Ureter (tissue), 1 donor: Measurements from ENCODE around the gene FGFR4. TPM values are rescaled to one million over a fixed set of nuclear protein-coding genes. Genes with fewer than 3 reads are reported as not detected.

Experiments
- DNase-seq: peaks from one replicate; pipeline ENCODE4 v3.0.0-alpha.2; 2020; ENCODE audit warnings: low spot score
- total RNA-seq: library from RNA; stranded (reverse); gene quantifications from one replicate; pipeline ENCODE4 v1.2.4, GENCODE V29; 2023
- donor health status: DM: yes; HTN: yes; CAD: no.

The FGFR4 gene
- total RNA-seq, 1 donor from 2014 or later, result 6.4 TPM

DNA sequence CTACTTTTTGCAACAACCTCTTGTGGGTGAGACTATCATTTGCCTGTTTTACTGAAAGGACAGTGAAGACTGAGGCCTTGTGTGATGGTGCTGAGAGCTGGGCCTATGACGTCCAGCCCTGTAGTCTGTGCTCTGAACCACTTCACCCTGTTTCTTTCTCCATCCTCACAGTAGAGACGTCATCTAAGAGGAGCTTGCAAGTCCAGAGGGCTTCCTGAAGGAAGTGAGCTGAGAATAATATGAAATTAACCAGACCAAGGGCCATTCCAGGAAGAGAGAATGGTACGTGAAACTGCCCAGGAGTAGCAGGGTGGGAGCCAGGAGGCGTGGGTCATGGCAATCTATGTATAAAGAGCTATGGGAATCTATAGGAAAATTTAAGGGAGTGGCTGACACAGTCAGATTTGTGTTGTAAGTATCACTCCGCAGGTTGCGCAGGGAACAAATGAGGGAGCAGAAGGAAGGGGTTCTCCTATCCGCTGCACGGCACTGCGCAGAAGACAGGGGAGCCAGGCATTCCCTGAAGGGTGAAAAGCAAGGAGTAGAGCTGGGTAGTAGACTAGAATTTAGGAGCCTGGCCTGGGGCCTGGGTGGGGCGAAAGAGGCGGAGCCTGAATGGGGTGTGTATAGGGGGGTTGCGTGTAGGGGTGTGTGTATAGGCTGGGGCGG is 596 bp upstream of the FGFR4 start:
- DNase-seq, result no peak

DNA sequence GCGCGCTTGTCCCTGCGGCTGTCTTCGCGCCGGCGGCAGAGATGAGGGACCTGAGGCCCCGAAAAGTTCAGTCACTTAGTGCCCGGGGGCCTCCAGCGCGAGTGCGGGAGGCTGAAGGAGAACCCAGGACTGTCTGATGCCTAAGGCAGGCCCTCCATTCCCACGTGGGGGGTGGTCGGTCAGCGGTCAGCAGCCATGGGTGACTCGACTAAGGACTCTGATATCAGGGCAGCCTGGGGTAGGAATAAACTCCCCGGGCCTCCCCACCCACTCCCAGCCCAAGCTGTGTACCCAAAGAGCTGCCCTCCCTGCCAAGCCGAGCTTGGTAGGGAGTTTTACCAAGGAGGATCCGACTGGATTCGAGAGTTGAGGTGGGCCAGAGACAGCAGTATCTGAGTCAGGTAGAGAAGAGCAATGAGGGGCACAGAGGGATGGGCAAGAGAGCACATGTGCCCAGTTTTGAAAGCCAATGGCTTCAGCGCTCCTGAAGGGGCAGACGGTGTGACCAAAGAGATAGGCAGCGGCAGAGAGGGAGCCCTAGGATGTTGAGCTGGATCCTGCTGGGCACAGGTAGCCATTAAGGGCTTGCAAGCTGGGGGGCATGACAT is 787 bp downstream of the FGFR4 start:
- no peak for DNase-seq

DNA sequence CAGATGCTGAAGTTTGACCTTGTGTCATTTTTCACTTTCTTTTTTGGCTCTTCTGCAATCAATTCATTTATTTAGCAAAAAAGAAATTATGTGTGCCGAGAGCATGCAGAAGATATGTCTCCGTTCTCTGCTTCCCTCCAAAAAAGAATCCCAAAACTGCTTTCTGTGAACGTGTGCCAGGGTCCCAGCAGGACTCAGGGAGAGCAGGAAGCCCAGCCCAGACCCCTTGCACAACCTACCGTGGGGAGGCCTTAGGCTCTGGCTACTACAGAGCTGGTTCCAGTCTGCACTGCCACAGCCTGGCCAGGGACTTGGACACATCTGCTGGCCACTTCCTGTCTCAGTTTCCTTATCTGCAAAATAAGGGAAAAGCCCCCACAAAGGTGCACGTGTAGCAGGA is 2.4 kb downstream of the FGFR4 start:
- DNase-seq, result no peak

DNA sequence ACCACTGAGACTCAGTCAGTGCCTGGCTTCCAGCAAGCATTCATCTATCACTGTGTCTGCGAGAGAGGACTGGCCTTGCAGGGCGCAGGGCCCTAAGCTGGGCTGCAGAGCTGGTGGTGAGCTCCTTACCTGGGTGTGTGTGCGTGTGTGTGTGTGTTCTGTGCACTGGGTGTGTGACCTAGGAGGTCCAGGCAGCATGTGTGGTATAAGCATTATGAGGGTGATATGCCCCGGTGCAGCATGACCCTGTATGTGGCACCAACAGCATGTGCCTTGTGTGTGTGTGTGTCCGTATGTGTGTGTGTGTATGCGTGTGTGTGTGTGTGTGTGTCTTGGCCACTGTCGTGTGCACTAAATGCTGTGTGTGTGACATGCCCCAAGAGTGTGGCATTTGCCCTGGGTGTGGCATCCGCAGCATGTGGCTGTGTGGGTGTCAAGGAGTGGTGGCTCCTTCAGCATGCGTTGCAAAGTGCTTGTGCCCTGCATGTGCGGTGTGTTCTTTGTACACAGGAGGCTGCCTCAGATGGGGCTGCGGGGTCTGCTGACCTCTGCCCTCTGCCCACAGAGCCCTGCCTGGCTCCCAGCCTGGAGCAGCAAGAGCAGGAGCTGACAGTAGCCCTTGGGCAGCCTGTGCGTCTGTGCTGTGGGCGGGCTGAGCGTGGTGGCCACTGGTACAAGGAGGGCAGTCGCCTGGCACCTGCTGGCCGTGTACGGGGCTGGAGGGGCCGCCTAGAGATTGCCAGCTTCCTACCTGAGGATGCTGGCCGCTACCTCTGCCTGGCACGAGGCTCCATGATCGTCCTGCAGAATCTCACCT is 3.3 kb downstream of the FGFR4 start:
- no peak for DNase-seq

DNA sequence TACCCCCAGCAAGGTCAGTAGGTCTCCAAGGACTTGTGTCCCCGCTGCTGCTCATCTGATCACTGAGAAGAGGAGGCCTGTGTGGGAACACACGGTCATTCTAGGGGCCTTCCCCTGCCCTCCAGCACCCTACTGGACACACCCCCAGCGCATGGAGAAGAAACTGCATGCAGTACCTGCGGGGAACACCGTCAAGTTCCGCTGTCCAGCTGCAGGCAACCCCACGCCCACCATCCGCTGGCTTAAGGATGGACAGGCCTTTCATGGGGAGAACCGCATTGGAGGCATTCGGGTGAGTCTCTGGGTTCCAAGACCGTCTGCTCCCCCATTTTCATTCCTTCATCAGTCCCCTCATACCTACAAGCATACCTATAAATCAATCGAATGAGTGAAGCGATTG is 4.1 kb downstream of the FGFR4 start:
- DNase-seq, result no peak

DNA sequence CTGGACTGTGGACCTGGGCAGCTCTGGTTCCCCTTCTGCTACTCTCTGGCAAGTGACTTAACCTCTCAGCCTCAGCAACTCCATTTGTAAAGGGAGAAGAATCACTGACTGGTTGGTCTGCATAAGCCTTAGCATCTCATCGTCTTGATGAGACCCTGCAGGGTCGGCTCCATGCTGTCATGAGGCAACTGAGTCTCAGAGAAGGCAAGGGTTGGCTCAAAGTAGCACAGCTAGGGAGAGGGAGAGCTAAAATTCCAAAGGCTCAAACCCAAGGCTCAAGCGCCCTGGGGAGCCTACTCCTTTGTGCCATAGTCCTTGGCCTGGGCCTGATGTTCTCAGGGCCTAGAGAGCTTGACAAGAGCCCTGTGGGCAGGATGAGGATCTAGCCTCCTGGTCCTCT is 4.5 kb downstream of the FGFR4 start:
- DNase-seq, result no peak

DNA sequence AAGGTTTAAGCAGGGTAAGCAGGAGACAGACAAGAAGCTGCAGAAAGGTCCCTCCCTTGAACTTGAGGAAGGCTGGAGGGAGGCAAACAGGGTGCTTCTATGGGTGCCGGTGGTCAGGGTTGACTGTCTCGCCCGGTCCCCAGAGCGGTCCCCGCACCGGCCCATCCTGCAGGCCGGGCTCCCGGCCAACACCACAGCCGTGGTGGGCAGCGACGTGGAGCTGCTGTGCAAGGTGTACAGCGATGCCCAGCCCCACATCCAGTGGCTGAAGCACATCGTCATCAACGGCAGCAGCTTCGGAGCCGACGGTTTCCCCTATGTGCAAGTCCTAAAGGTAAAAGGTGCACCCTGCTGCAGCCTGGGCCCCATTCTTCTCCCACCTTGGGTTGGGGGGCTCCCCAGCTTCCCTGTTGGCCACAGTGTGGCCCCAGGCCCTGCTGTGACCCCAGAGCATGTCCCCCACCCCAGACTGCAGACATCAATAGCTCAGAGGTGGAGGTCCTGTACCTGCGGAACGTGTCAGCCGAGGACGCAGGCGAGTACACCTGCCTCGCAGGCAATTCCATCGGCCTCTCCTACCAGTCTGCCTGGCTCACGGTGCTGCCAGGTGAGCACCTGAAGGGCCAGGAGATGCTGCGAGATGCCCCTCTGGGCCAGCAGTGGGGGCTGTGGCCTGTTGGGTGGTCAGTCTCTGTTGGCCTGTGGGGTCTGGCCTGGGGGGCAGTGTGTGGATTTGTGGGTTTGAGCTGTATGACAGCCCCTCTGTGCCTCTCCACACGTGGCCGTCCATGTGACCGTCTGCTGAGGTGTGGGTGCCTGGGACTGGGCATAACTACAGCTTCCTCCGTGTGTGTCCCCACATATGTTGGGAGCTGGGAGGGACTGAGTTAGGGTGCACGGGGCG is 5.7 kb downstream of the FGFR4 start:
- no peak for DNase-seq

DNA sequence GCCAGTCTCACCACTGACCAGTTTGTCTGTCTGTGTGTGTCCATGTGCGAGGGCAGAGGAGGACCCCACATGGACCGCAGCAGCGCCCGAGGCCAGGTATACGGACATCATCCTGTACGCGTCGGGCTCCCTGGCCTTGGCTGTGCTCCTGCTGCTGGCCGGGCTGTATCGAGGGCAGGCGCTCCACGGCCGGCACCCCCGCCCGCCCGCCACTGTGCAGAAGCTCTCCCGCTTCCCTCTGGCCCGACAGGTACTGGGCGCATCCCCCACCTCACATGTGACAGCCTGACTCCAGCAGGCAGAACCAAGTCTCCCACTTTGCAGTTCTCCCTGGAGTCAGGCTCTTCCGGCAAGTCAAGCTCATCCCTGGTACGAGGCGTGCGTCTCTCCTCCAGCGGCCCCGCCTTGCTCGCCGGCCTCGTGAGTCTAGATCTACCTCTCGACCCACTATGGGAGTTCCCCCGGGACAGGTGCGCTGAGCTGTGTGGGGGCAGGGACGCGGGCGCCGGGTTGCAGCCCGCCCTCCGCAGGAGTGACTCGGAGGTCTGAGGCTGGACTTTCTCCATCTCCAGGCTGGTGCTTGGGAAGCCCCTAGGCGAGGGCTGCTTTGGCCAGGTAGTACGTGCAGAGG is 6.5 kb downstream of the FGFR4 start:
- DNase-seq, result no peak

DNA sequence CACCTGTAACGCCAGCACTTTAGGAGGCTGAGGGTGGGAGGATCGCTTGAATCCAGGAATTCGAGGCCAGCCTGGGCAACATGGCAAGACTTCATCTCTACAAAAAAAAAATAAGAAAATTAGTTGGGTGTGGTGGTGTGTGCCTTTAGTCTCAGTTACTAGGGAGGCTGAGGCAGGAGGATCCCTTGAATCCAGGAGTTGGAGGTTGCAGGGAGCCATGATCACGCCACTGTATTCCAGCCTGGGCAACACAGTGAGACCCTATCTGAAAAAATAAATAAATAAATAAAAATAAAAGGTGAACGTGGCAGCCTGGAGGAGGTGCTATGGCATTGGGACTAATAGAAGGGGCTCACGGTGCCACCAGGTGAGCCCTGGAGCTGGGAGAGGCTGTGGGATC is 7.1 kb downstream of the FGFR4 start:
- DNase-seq, result no peak

DNA sequence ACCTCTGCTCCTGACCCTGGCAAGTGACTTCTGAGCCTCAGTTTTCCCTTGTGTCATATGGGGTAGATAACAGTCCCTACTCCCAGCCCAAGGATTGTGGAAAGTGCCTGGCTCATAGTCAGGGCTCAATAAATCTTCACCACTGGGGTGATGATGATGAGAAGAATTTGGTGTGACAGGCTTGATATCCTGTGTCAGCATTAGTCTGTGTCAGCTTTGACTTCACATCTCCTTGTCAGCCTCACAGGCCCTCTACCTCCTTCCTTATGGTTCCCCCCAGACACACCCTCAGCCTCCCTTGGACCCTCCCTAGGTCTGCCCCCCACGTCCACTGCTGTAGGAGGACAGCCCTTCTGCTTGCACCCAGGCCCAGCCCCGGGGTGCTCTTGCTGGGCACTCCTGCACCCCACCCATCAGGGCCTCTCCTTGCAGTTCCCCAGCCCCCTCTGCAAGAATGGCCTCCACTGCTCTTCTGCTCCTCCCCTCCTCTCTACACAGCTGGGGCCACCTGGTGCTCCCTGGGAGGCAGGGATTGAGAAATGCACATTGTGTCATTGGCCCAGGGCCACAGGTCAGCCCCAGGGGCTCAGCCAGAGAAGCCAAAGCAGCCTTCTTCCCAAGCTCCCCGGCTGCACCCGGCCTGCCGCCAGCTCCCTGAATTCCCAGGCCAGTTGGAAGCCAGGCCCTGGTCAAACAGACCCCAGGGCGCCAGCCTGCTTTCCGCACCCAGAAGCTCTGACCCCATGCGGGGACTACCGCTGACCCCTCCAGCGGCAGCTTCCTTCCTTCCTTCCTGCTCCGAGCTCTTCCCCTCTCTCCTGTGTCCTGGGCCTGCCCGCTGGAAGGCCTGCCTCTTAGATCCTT is 7.7 kb downstream of the FGFR4 start:
- DNase-seq, result peak; percentile 75

DNA sequence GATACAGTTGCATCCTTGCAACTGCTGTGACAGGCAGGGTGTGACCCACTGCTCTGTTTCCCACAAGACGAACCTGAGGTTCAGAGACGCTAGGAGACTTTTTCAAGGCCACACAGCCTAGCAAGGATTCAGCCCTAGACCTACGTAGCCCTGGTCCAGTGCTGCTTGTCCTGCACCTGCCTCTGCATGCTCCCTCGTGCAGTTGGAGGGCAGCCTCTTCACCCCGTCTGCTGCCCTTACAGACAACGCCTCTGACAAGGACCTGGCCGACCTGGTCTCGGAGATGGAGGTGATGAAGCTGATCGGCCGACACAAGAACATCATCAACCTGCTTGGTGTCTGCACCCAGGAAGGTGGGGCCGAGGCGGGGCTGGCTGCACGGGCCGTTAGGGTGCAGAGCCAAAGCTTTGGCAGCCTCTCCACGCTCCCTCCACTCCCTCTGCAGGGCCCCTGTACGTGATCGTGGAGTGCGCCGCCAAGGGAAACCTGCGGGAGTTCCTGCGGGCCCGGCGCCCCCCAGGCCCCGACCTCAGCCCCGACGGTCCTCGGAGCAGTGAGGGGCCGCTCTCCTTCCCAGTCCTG is 8.5 kb downstream of the FGFR4 start:
- no peak for DNase-seq

DNA sequence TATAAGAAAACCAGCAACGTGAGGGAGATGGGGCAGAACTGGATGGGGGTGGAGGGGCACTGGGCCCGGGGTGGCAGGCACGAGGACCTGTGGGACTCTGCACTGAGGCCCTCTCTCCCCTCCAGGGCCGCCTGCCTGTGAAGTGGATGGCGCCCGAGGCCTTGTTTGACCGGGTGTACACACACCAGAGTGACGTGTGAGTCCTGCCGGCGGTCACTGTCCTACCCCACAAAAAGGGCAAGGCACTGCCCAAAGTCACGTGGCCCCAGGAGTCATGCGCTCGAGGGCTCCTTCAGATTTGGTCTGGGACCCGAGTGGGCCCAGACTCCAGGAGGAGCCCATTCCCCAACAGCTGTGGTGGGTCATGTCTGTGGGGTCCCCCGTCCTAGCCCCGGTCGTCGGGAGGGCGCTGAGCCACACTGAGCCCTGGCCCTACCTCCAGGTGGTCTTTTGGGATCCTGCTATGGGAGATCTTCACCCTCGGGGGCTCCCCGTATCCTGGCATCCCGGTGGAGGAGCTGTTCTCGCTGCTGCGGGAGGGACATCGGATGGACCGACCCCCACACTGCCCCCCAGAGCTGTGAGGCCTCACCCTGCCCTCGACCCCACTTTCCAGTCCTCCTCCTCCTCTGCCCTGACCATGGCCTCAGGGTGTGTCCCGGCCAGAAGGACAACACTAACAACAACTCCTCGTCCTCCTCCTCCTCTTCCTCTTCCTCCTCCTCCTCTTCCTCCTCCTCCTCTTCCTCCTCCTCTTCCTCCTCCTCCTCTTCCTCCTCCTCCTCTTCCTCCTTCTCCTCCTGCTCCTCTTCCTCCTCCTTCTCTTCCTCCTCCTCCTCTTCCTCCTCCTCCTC is 9.7 kb downstream of the FGFR4 start:
- no peak for DNase-seq

DNA sequence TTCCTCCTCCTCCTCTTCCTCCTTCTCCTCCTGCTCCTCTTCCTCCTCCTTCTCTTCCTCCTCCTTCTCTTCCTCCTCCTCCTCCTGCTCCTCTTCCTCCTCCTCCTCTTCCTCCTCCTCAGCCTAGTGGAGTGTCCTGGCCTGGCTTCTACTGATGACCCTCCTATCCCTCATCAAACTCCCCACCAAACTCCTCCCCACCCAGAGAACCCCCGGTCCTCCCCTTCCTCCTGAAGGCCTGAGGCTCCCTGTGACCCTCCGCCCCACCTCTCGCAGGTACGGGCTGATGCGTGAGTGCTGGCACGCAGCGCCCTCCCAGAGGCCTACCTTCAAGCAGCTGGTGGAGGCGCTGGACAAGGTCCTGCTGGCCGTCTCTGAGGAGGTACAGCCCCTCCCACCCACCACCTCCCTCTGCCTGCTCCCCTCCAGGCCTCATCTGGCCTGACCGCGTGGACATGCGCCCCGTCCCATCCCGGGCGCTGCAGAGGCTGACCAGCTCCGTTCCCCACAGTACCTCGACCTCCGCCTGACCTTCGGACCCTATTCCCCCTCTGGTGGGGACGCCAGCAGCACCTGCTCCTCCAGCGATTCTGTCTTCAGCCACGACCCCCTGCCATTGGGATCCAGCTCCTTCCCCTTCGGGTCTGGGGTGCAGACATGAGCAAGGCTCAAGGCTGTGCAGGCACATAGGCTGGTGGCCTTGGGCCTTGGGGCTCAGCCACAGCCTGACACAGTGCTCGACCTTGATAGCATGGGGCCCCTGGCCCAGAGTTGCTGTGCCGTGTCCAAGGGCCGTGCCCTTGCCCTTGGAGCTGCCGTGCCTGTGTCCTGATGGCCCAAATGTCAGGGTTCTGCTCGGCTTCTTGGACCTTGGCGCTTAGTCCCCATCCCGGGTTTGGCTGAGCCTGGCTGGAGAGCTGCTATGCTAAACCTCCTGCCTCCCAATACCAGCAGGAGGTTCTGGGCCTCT is 10.6 kb downstream of the FGFR4 start:
- no peak for DNase-seq

DNA sequence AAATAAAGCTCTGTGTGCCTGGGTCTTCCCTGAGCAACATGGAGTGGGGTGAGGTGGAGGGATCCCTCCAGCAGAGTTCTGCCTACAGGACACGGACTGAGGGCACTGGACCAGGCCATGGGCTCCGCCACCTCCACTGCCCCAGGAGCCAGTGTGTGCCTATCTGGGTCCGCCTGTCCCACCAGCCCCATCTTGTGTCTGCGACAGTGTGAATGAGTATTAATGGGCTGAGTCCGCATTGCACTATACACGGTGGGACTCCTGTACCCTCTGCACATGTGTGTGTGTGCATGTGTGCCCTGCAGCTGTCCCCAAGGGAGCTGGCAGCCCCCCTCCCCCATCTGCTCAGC is 11.4 kb downstream of the FGFR4 start:
- DNase-seq, result no peak

DNA sequence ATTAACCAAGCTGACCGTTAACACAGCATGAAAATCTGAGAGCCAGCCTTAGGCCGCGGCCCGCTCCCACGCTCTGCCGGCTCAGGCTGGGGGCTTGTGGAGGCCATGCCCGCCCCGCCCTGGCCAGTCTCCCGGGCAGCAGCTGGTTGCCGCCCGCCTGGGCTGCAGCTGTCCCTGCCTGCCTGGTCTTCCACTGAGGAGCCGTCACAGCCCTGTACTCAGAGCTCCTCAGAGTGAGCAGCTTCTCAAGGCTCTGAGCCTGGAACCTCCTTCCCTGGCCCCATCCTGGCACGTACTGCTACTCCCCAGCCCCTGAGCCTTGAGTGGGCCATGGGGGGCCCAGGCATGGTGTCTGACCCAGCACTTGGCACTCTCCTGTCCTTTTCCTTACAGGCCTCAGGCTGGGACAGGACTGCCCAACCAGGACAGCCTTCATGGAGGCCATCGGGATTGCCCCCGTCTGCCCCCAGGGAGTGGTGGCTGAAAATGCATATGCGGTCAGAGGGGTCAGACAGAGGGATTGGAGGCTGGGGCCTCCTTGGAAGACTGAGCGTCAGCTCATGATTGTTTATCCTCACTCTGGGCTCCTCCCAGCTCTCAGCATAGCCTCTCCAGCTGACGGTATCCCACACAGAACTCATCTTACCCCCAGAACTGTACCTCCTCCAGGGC is 11.9 kb downstream of the FGFR4 start:
- DNase-seq, result no peak

DNA sequence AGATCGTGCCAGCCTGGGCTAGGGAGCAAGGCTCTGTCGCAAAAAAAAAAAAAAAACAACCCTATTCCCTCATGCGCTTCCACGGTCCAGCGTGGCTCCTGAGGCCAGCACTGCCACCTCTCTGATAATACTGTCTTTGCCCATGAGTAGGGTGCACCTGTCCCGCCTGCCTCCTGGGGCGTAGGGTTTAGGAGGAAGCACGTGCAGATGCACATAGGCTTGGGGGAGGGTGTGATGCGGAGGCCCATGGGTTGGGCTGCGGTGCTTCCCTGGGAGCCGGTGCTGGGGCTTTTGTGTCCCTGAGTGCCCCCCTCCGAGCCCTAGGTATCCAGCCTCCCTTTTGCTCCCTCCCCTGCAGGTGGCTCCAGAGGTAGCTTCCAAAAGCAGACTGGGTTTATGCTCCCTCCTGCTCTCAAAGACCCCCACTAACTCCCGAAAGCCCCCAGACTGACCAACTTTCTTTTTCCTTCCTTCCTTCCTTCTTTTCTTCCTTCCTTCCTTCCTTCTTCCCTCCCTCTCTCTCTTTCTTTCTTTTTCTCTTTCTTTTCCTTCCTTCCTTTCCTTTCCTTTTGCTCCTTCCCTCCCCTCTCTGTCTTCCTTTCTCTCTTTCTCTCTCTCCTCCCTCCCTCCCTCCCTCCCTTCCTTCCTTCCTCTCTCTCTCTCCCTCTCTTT is 12.8 kb downstream of the FGFR4 start:
- DNase-seq, result no peak

DNA sequence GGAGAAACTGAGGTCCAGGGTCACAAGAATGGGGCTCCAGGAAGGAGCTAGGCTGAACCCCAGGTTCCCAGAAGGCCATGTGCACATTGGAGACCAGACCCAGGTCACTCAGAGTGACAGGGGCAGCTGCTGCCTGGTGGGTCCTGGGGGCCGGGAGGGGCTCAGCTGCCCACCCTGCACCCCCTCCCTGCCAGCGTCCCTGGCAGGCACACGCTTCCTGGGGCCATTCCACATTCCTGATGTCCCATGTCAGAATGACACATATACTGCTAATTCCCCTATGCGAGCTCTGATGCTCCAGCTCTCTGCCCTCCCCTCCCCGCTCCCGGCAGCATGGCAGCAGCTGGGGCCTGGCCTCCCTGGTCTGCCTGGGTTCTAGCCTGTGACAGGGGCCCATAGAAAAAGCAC is 14.0 kb downstream of the FGFR4 start:
- no peak for DNase-seq
